ENCODE results near the gene ACKR3. TPM values are rescaled to one million over a fixed set of nuclear protein-coding genes. Genes with fewer than 3 reads are reported as not detected.

The ACKR3 gene
- total RNA-seq, 4 donors from 2014 or later, result 7.1 to 55.0 (median 15.2) TPM

DNA sequence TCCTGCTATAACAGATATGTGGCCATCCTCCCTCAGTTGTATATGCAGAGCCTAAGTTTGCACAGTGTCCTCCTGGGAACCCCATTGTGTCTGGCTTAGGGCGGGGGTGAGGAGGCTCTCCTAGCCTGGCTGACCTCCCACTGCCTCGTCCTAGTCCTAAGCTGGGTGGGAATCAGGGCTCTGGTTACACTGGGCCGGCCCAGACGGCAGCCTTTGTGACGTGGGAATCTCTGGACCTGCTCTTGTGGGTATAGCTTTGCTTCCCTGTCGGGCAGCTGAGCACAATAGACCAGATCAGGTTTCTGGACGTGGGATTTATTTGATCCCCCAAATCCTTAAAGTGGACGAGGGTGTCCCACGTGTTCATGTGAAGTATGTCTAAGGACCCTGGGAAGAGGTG lies 2.9 kb downstream of the ACKR3 start:
- in situ Hi-C loops (cut with MboI; ENCODE audit: low sequenced_read_pairs in 4 of 4), result no loop called here
- H3K36me3 ChIP-seq, result no peaks in the 10 kb centered on the region
- no peaks in the 10 kb centered on the region for H3K9me3 ChIP-seq
- H3K27ac ChIP-seq, result peak overlapping the region; percentile 76 to 80 (median 77)
- H3K4me1 ChIP-seq, result peaks cover 40 to 64% of the 10 kb centered on the region in 2 donors
- ATAC-seq (peak in 1 of 2 donors; percentile 15), DNase-seq (peak in 1 of 2 donors; percentile 47)
- H3K27me3 ChIP-seq, result no peaks in the 10 kb centered on the region
- H3K4me3 ChIP-seq, result peak overlapping the region; percentile 9 to 60 (median 40)
- TF ChIP-seq POLR2A (IDR thresholded peaks at IDR 0.05), result peak in 1 of 2 donors; percentile 20
- TF ChIP-seq, protein P1, sequence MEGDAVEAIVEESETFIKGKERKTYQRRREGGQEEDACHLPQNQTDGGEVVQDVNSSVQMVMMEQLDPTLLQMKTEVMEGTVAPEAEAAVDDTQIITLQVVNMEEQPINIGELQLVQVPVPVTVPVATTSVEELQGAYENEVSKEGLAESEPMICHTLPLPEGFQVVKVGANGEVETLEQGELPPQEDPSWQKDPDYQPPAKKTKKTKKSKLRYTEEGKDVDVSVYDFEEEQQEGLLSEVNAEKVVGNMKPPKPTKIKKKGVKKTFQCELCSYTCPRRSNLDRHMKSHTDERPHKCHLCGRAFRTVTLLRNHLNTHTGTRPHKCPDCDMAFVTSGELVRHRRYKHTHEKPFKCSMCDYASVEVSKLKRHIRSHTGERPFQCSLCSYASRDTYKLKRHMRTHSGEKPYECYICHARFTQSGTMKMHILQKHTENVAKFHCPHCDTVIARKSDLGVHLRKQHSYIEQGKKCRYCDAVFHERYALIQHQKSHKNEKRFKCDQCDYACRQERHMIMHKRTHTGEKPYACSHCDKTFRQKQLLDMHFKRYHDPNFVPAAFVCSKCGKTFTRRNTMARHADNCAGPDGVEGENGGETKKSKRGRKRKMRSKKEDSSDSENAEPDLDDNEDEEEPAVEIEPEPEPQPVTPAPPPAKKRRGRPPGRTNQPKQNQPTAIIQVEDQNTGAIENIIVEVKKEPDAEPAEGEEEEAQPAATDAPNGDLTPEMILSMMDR (IDR thresholded peaks at IDR 0.05 in 4 of 5, conservative IDR thresholded peaks at IDR 0.05 in 1 of 5), result no peak
- intact Hi-C loops (cut with DNase I; ENCODE audit: low total_unique reads), result loop anchor here (2.0 to 5.0 kb wide), 4 partner anchors 70 to 416 kb away; no protein-coding TSS in a partner anchor

DNA sequence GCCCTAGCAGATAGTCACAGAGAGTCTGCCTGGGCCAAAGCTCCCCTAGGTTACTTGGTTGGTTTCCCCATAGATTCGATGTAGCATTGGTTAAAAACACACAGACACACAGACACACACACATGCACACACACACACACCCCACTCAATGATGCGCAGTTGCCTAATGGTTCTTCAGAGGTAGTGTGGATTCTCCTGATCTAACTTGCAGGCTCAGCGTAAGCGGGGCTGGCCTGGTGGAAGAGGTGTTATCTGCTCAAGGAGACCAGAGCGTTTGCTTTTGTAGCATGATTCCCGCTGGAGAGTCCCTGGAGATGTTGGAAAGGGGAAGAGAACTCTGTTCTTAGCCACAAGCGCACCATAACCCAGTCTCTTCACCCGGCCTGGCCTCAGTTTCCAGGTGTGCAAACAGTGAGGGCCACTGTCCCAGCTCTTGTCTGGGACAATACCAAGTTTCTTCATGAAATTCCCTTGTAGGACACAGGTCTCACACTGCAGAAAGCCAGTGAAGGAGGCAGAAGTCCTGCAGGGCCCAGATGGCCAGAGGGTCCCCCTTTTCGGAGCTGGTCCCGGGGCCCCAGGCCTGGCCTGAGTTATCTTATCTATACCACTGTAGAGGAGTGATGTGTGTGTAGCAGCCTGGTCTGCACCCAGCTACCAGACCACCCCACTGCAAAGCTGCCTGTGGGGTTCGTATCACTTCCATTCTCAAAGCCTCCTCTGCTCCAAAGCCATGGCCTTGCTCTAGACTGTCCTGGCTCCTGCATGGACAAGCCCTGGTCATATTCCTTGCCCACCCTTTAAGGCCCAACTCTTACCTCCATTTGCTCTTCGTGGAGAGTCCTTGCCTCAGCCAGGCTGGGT lies 3.7 kb downstream of the ACKR3 start:
- in situ Hi-C loops (cut with MboI; ENCODE audit: low sequenced_read_pairs in 4 of 4) (no loop called here), intact Hi-C loops (cut with DNase I; ENCODE audit: low total_unique reads) (loop anchor here (2.0 to 5.0 kb wide), 4 partner anchors 69 to 416 kb away; no protein-coding TSS in a partner anchor)
- Histone ChIP-seq H3K4me1 (peaks cover 43 to 64% of the 10 kb centered on the region in 2 donors), H3K4me3 (peak overlapping the region in 3 of 4 donors; percentile 9 to 60 (median 55)), H3K27me3 (no peaks in the 10 kb centered on the region), H3K36me3 (no peaks in the 10 kb centered on the region), H3K9me3 (no peaks in the 10 kb centered on the region), H3K27ac (peak overlapping the region; percentile 76 to 80 (median 77))
- DNase-seq (no peak), ATAC-seq (no peak)
- TF ChIP-seq, protein P1 (IDR thresholded peaks at IDR 0.05 in 4 of 5, conservative IDR thresholded peaks at IDR 0.05 in 1 of 5), result no peak
- TF ChIP-seq POLR2A (IDR thresholded peaks at IDR 0.05), result no peak

DNA sequence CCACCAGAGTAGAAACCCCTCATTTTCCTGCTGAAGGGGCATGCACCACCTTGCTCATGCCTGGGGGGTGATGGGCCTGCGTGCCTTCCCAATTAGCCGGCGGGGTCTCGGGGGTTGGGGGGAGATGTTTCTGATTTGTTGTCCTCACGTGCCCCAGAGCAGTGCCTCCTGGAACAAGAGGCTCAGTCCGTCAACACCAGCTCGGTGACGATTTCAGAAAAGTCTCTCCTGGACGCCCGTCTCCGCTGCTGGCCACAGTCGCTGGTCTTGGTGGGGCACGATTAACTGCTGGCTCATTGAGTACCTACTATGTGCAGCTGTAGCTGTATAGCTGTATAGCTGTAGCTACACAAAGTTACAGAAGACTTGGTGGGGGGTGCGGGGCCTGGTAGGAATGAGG lies 4.4 kb downstream of the ACKR3 start:
- no peak for DNase-seq
- ATAC-seq, result no peak
- Histone ChIP-seq H3K36me3 (no peaks in the 10 kb centered on the region), H3K4me1 (peaks cover 38 to 57% of the 10 kb centered on the region in 2 donors), H3K27me3 (no peaks in the 10 kb centered on the region), H3K27ac (peak overlapping the region; percentile 7 to 80 (median 76)), H3K9me3 (no peaks in the 10 kb centered on the region), H3K4me3 (peak overlapping the region in 2 of 4 donors; percentile 55 to 60)
- intact Hi-C loops (cut with DNase I; ENCODE audit: low total_unique reads), result loop anchor here (2.0 to 5.0 kb wide), 4 partner anchors 68 to 415 kb away; no protein-coding TSS in a partner anchor
- TF ChIP-seq, protein P1 (IDR thresholded peaks at IDR 0.05 in 4 of 5, conservative IDR thresholded peaks at IDR 0.05 in 1 of 5), result no peak
- no peak for TF ChIP-seq POLR2A (IDR thresholded peaks at IDR 0.05)
- in situ Hi-C loops (cut with MboI; ENCODE audit: low sequenced_read_pairs in 4 of 4), result no loop called here

DNA sequence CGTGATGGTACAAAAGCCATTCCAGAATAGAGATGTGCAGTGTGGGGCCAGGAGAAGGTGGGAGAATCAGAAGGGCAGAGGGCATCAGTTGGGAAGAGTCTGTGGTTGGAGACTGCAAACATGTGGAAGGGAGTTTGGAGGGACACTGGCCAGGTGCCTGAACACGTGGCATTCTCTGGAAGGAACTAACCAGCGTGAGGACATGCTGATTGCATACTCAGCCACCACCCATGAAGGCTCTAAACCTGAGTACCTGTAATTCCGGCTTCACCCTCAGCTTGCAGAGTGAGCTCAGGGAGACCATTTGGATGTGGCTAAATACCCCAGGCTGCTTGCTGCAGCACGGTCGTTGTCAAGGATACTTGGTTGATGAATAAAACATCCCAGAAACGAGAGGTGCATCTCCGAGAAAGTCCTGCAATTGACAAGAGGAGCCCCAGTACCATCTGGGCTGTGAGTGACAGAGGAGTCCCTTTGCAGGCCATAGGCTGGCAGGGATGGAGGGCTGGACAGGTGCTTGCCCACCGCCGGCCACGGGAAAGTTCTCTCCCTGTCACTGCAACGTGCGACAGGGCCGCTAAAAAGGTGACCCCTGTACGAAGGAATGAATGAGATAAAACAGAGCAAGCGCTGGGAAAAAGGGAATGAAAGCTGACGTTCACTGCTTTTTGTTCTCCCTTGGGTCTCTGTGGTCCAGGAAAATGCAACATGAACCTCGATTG lies 5.0 kb downstream of the ACKR3 start:
- intact Hi-C loops (cut with DNase I; ENCODE audit: low total_unique reads), result loop anchor here (5.0 kb wide), 3 partner anchors 68 to 138 kb away; no protein-coding TSS in a partner anchor
- peak overlapping the region in 2 of 4 donors; percentile 55 to 60 for H3K4me3 ChIP-seq
- no peak for TF ChIP-seq POLR2A (IDR thresholded peaks at IDR 0.05)
- TF ChIP-seq, protein P1 (IDR thresholded peaks at IDR 0.05 in 4 of 5, conservative IDR thresholded peaks at IDR 0.05 in 1 of 5), result no peak
- no peaks in the 10 kb centered on the region for H3K9me3 ChIP-seq
- DNase-seq (peak in 1 of 2 donors; percentile 35), ATAC-seq (no peak)
- no peaks in the 10 kb centered on the region for H3K27me3 ChIP-seq
- no peaks in the 10 kb centered on the region for H3K36me3 ChIP-seq
- H3K27ac ChIP-seq, result peak overlapping the region; percentile 0 to 76 (median 45)
- in situ Hi-C loops (cut with MboI; ENCODE audit: low sequenced_read_pairs in 4 of 4), result no loop called here
- peaks cover 32 to 51% of the 10 kb centered on the region in 2 donors for H3K4me1 ChIP-seq

All from gastrocnemius medialis (tissue), 4 donors.